Activated CD8-positive, alpha-beta memory T cell treated with anti-CD3 and anti-CD28 coated beads for 1 hour (primary cell): Measurements from ENCODE around the gene SDF4.
"Not testable (repeated sequence)": the region's sequence is repeated elsewhere in the genome, so short reads cannot be mapped to it uniquely, and the experiment has no call there.

Experiments
- DNase-seq, 2 donors: peaks; one replicate each; pipeline ENCODE4 v3.0.0-alpha.2; 2020; ENCODE audit warnings: low read depth in 1 of 2; ENCODE audit errors: extremely low read depth in 1 of 2

The SDF4 gene

GRCh38 chr1:1199961-1200875, 31.6 kb downstream of the SDF4 start:
- no peak for DNase-seq

GRCh38 chr1:1199141-1199960, 32.5 kb downstream of the SDF4 start:
- DNase-seq = no peak

GRCh38 chr1:1198423-1199140, 33.2 kb downstream of the SDF4 start:
- DNase-seq = no peak

- DNase-seq = no peak
Observed at GRCh38 chr1:1197551-1198422, 34.0 kb downstream of the SDF4 start.

GRCh38 chr1:1197188-1197500, 34.7 kb downstream of the SDF4 start:
- DNase-seq = no peak

- DNase-seq = no peak
Observed at GRCh38 chr1:1196431-1197187, 35.2 kb downstream of the SDF4 start.

GRCh38 chr1:1195726-1196125, 36.1 kb downstream of the SDF4 start:
- not testable (repeated sequence) for DNase-seq

GRCh38 chr1:1194723-1195122, 37.1 kb downstream of the SDF4 start:
- no peak for DNase-seq

- no peak for DNase-seq
Observed at GRCh38 chr1:1191734-1192133, 40.1 kb downstream of the SDF4 start.

- no peak for DNase-seq
Observed at GRCh38 chr1:1189111-1189510, 42.7 kb downstream of the SDF4 start.

GRCh38 chr1:1187938-1188337, 43.9 kb downstream of the SDF4 start:
- no peak for DNase-seq

- DNase-seq = no peak
Observed at GRCh38 chr1:1185101-1185765, 46.6 kb downstream of the SDF4 start.

- DNase-seq = no peak
Observed at GRCh38 chr1:1183833-1184775, 47.7 kb downstream of the SDF4 start.

GRCh38 chr1:1183221-1183747, 48.5 kb downstream of the SDF4 start:
- DNase-seq = no peak

GRCh38 chr1:1182491-1183220, 49.1 kb downstream of the SDF4 start:
- DNase-seq = no peak

- DNase-seq = no peak
Observed at GRCh38 chr1:1181938-1182410, 49.8 kb downstream of the SDF4 start.
